Heart right ventricle (tissue), 16 donors: ENCODE data around the gene SRRM2. TPM values are rescaled to one million over a fixed set of nuclear protein-coding genes. Genes with fewer than 3 reads are reported as not detected.

Experiments used
- ATAC-seq, 8 donors: fragments of 200-7000 bp; cut with Tn5 transposase; one replicate each; pipeline ENCODE4 v1.9.1; 2020; ENCODE audit warnings: mild to moderate bottlenecking in 8 of 8, moderate library complexity in 8 of 8, moderate number of reproducible peaks in 1 of 8
- DNase-seq, 2 donors: peaks; one replicate each; pipeline ENCODE4 v3.0.0-alpha.2; 2020
- H3K27ac ChIP-seq, 10 donors: fragments of 200-600 bp; sonication (generic) in 2 of 10; one replicate each; pipeline versions ENCODE4 v1.5.0 to v1.8.0; 2020 to 2022; ENCODE audit warnings: mild to moderate bottlenecking in 3 of 10
- H3K27me3 ChIP-seq, 7 donors: fragments of 200-600 bp; one replicate each; pipeline ENCODE4 v1.8.0; 2021 to 2022; ENCODE audit warnings: mild to moderate bottlenecking in 2 of 7
- H3K36me3 ChIP-seq, 9 donors: fragments of 200-600 bp; sonication (generic) in 1 of 9; one replicate each; pipeline versions ENCODE4 v1.5.0 to v1.8.0; 2020 to 2022; ENCODE audit warnings: mild to moderate bottlenecking in 2 of 9
- H3K4me1 ChIP-seq, 9 donors: fragments of 200-600 bp; sonication (generic) in 1 of 9; one replicate each; pipeline versions ENCODE4 v1.5.0 to v1.8.0; 2020 to 2022; ENCODE audit warnings: mild to moderate bottlenecking in 4 of 9
- H3K4me3 ChIP-seq, 10 donors: fragments of 200-600 bp; sonication (generic) in 2 of 10; one replicate each; pipeline versions ENCODE4 v1.5.0 to v1.8.0; 2020 to 2022; ENCODE audit warnings: mild to moderate bottlenecking in 7 of 10, moderate library complexity in 2 of 10
- H3K9me3 ChIP-seq, 11 donors: fragments of 200-600 bp in 10 of 11; sonication (generic) in 2 of 11; one replicate each; pipeline versions ENCODE4 v1.5.0 to v1.8.0; 2013 to 2022; ENCODE audit warnings: mild to moderate bottlenecking in 2 of 11, control low read depth in 1 of 11, moderate library complexity in 1 of 11
- CTCF ChIP-seq, 9 donors: fragments of 200-600 bp; sonication (generic) in 2 of 9; IDR thresholded peaks; one replicate each; pipeline versions ENCODE4 v1.5.0 to v1.8.0; 2021 to 2022; ENCODE audit warnings: antibody characterized with exemption in 9 of 9, mild to moderate bottlenecking in 5 of 9, moderate library complexity in 1 of 9
- WGBS, 2 donors: extraction: QIAGEN DNeasy Blood & Tissue Kit; methylation state at CpG; one replicate each; pipeline ENCODE4 v1.1.7; 2013; ENCODE audit warnings: inconsistent platforms in 1 of 2; 5-methylcytosine and 5-hydroxymethylcytosine counted together
- intact Hi-C, 10 donors: fragments of 100-400 bp; cut with DNase I; formaldehyde crosslinking; loops; one replicate each; pipeline versions ENCODE4 v1.11.1 to v1.14.2; 2022
- polyA plus RNA-seq, 2 donors: library from polyadenylated mRNA; stranded (reverse); fragments of 200-250 nt; gene quantifications; one replicate each; pipeline ENCODE4 v1.2.3, GENCODE V29; 2013
- total RNA-seq, 10 donors: library from RNA; stranded (reverse); fragmentation: NEBNext Ultra II Directional in 3 of 10; extraction: Animal tissue kit (Norgen Biotek cat#: 25700) in 3 of 10; gene quantifications; one replicate each; pipeline versions ENCODE4 v1.2.1 to v1.2.4, GENCODE V29; 2021 to 2023
- donor health status: Arrhythmogenic right ventricular cardiomyopathy.
- donor health status: ischemic (EF 13 %, LVEDD 7.1; RV severe dilation, severe dysfunction).
- donor health status: healthy with polysubstance abuse.
- donor health status: DM: no; HTN: yes; CAD: no.
- donor health status: DM: no; HTN: no; CAD: no.
- donor health status: ischemic (EF 25% LVEDD 6.9; RV normal size, moderate dysfunction).
- donor health status: ischemic (EF 25% LVEDD 5.7; RV mildly dilated, moderate dysfunction).
- donor health status: healthy.
- donor health status: DM: yes; HTN: yes; CAD: no.
- donor health status: Ischemic cardiomyopathy.
- donor health status: ischemic (EF 35%, LVEDD 5.7; RV mildly dilated, moderate dysfunction).
- donor health status: nonischemic (EF 11% LVEDD 7.7; RV severe dilation, severe dysfunction).
- donor health status: DM: yes; HTN: yes; CAD: no.
- donor health status: PGD.
- donor health status: ischemic (EF 29% LVEDD 5.4; RV normal size, mild dysfunction).
- donor health status: nonischemic (EF 23%, LVEDD 6.1; RV moderate dilation, normal function).

The SRRM2 gene
- total and polyA plus RNA-seq, 12 donors: 182 to 1,328 (median 261) TPM

- TF ChIP-seq CTCF (IDR thresholded peaks at IDR 0.05): no peak
- no peak overlapping the region for H3K27ac ChIP-seq
- peaks cover 0 to 5% (median 0%) of the 10 kb centered on the region in 11 donors for H3K9me3 ChIP-seq
- ATAC-seq (no peak), DNase-seq (no peak)
- H3K4me3 ChIP-seq: no peak overlapping the region
- peaks cover 0 to 6% (median 0%) of the 10 kb centered on the region in 9 donors for H3K4me1 ChIP-seq
- H3K27me3 ChIP-seq: peaks cover 0 to 74% (median 41%) of the 10 kb centered on the region in 7 donors
- no peaks in the 10 kb centered on the region for H3K36me3 ChIP-seq
- intact Hi-C loops: no loop called here
- WGBS, 2 donors: 57 to 65% methylated on average over 7 of the region's 7 CpGs
Observed at GRCh38 chr16:2813771-2814221, 61.4 kb downstream of the SRRM2 start.

DNA sequence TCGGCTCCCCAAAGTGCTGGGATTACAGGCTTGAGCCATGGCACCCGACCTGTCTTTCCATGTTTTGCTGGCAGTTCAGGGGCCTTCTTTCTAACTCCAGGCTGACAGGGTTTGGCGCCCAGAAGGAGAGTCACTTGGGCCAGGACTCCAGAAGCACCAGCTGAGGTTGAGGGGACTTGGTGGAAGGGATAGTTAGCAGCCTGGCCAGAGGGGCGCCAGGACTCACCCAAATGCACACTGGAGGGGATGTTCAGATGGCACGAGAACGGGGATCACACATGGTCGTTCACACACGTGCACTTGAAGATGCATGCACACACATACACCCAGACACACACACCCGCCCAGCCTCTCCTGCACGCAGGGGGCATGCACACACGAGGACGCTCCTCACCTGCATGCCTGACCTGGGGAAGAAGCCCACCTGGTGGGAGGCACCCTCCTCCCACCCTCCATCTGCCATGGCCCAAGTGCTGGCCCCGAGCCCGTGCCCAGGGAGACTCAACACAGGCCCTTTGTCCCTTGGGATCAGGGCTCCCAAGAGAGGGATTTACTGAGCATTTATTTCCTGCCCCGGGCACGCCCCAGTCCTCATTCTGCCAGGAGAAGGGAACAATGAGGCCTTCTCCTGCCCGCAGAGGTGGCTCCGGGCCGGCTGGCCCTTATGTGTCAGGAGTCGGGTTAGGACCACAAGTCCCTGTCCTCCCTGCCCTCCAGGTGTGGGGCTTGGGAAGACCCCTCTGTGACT is 62.3 kb downstream of the SRRM2 start:
- Histone ChIP-seq H3K27ac (no peak overlapping the region), H3K9me3 (no peaks in the 10 kb centered on the region), H3K27me3 (peaks cover 0 to 81% (median 46%) of the 10 kb centered on the region in 7 donors), H3K4me3 (no peak overlapping the region), H3K36me3 (no peaks in the 10 kb centered on the region), H3K4me1 (peaks cover 0 to 6% (median 0%) of the 10 kb centered on the region in 9 donors)
- WGBS, 2 donors: 78 to 80% methylated on average over 20 of the region's 20 CpGs
- ATAC-seq (no peak), DNase-seq (no peak)
- intact Hi-C loops: no loop called here
- no peak for TF ChIP-seq CTCF (IDR thresholded peaks at IDR 0.05)

GRCh38 chr16:2815299-2815771 is 62.9 kb downstream of the SRRM2 start:
- no peak overlapping the region for H3K27ac ChIP-seq
- no peaks in the 10 kb centered on the region for H3K36me3 ChIP-seq
- no peak for TF ChIP-seq CTCF (IDR thresholded peaks at IDR 0.05)
- no peaks in the 10 kb centered on the region for H3K9me3 ChIP-seq
- WGBS, 2 donors: 74 to 77% methylated on average over 10 of the region's 10 CpGs
- peaks cover 0 to 81% (median 48%) of the 10 kb centered on the region in 7 donors for H3K27me3 ChIP-seq
- intact Hi-C loops: no loop called here
- H3K4me1 ChIP-seq: peaks cover 0 to 6% (median 0%) of the 10 kb centered on the region in 9 donors
- DNase-seq (no peak), ATAC-seq (no peak)
- no peak overlapping the region for H3K4me3 ChIP-seq

- Histone ChIP-seq H3K4me3 (no peak within 1 kb of the TSS), H3K27ac (no peak within 1 kb of the TSS), H3K36me3 (no peaks in the 10 kb centered on the region), H3K4me1 (peaks cover 0 to 3% (median 0%) of the 10 kb centered on the region in 9 donors), H3K27me3 (peaks cover 0 to 75% (median 45%) of the 10 kb centered on the region in 7 donors), H3K9me3 (no peaks in the 10 kb centered on the region)
- no peak for DNase-seq
- no peak for ATAC-seq
- intact Hi-C loops: no loop called here
- WGBS, 2 donors: 63 to 64% methylated on average over 28 of the region's 28 CpGs
- no peak for TF ChIP-seq CTCF (IDR thresholded peaks at IDR 0.05)
Observed at GRCh38 chr16:2816751-2817339, 64.4 kb downstream of the SRRM2 start, which contains the start of gene PRSS21. TSS of gene PRSS21 (plus strand) at chr16:2817237. CDS start at chr16:2817269, 32 bp downstream.
